ENCODE measurements around the gene METTL27.

The METTL27 gene

DNA sequence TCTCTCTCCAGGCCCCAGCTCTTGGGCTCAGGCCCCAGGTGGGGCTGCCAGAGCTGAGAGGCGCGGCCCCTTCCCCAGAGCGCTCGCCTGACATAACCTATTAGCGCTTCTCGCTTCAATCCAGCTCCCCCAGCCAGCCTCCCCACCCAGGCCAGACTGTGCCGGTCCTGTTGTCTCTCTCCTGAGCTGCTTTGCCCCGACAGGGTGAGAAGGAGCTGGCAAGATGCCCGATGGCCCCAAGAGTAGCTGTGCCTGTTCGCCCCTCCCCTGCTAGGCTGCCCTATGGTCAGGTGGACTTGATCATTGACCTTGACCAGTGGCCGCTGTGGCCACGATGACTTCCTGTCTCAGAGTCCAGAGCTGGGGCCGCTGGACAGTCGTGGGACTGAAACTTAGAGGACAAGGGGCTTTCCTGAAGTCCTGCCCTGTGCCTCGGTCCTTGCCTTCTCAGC, 27.8 kb upstream of the METTL27 start:
- Histone ChIP-seq H3K27ac (replicated peaks) (no peak overlapping the region), H3K4me3 (replicated peaks; ENCODE audit: insufficient read depth, low read length) (no peak overlapping the region), H3K27me3 (ENCODE audit: insufficient read depth, poor library complexity, severe bottlenecking) (no peaks in the 10 kb centered on the region)
- TF ChIP-seq, protein P1, sequence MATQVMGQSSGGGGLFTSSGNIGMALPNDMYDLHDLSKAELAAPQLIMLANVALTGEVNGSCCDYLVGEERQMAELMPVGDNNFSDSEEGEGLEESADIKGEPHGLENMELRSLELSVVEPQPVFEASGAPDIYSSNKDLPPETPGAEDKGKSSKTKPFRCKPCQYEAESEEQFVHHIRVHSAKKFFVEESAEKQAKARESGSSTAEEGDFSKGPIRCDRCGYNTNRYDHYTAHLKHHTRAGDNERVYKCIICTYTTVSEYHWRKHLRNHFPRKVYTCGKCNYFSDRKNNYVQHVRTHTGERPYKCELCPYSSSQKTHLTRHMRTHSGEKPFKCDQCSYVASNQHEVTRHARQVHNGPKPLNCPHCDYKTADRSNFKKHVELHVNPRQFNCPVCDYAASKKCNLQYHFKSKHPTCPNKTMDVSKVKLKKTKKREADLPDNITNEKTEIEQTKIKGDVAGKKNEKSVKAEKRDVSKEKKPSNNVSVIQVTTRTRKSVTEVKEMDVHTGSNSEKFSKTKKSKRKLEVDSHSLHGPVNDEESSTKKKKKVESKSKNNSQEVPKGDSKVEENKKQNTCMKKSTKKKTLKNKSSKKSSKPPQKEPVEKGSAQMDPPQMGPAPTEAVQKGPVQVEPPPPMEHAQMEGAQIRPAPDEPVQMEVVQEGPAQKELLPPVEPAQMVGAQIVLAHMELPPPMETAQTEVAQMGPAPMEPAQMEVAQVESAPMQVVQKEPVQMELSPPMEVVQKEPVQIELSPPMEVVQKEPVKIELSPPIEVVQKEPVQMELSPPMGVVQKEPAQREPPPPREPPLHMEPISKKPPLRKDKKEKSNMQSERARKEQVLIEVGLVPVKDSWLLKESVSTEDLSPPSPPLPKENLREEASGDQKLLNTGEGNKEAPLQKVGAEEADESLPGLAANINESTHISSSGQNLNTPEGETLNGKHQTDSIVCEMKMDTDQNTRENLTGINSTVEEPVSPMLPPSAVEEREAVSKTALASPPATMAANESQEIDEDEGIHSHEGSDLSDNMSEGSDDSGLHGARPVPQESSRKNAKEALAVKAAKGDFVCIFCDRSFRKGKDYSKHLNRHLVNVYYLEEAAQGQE (IDR thresholded peaks at IDR 0.05; ENCODE audit: insufficient replicate concordance, low read depth), result no peak
- TF ChIP-seq, protein P2, sequence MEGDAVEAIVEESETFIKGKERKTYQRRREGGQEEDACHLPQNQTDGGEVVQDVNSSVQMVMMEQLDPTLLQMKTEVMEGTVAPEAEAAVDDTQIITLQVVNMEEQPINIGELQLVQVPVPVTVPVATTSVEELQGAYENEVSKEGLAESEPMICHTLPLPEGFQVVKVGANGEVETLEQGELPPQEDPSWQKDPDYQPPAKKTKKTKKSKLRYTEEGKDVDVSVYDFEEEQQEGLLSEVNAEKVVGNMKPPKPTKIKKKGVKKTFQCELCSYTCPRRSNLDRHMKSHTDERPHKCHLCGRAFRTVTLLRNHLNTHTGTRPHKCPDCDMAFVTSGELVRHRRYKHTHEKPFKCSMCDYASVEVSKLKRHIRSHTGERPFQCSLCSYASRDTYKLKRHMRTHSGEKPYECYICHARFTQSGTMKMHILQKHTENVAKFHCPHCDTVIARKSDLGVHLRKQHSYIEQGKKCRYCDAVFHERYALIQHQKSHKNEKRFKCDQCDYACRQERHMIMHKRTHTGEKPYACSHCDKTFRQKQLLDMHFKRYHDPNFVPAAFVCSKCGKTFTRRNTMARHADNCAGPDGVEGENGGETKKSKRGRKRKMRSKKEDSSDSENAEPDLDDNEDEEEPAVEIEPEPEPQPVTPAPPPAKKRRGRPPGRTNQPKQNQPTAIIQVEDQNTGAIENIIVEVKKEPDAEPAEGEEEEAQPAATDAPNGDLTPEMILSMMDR (IDR thresholded peaks at IDR 0.05; ENCODE audit: insufficient read depth, low read length), result no peak
- TF ChIP-seq SPI1 (IDR thresholded peaks at IDR 0.05; ENCODE audit: borderline replicate concordance, low read depth), result no peak
- TF ChIP-seq POLR2AphosphoS5 (IDR thresholded peaks at IDR 0.05; ENCODE audit: low read depth), result no peak
- TF ChIP-seq GABPA (IDR thresholded peaks at IDR 0.05; ENCODE audit: low read depth), result no peak
- no peak for DNase-seq (ENCODE audit: low read depth in 1 of 2, low spot score in 1 of 2)

DNA sequence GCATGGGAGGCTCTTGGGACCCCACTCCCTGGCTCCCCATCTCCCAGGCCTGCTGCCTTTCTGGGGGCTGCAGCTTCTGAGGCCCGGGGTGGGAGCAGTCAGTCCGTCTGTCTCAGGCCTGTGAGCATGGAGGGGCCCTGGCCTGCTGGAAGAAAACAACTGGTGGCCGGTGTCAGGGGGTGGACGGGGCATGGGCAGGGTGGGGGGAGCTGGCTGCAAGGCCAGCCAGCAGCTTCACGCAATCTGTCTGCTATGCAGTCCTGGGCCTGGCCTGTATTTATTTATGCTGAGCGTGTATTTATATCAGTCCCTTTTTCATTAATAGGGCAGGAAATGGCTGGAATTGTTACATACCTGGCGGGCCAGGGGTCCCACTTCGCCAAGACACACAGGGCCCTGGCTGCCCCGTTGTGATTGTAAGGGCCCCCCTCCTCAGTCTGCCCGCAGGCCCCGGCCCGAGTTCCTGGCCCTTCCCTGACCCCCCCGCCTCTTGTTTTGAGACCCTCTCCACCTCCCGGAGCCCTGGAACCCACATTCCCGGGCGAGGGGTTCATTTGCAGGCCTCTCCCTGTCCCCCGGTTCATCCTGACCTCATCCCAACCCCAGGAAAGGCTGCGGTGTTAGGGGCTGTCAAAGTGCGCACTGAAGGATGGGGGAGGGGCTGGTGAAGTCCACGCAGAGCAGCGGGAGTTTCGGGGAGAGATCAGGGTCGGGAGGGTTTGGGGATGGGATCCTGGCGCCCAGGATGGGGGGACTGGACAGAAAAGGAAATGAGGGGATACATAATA, 26.9 kb upstream of the METTL27 start:
- H3K27me3 ChIP-seq (ENCODE audit: insufficient read depth, poor library complexity, severe bottlenecking), result no peaks in the 10 kb centered on the region
- TF ChIP-seq, protein P2 (IDR thresholded peaks at IDR 0.05; ENCODE audit: insufficient read depth, low read length), result no peak
- no peak for TF ChIP-seq GABPA (IDR thresholded peaks at IDR 0.05; ENCODE audit: low read depth)
- TF ChIP-seq, protein P1 (IDR thresholded peaks at IDR 0.05; ENCODE audit: insufficient replicate concordance, low read depth), result no peak
- no peak for TF ChIP-seq SPI1 (IDR thresholded peaks at IDR 0.05; ENCODE audit: borderline replicate concordance, low read depth)
- no peak for TF ChIP-seq POLR2AphosphoS5 (IDR thresholded peaks at IDR 0.05; ENCODE audit: low read depth)
- DNase-seq (ENCODE audit: low read depth in 1 of 2, low spot score in 1 of 2), result no peak
- H3K4me3 ChIP-seq (replicated peaks; ENCODE audit: insufficient read depth, low read length), result no peak overlapping the region
- H3K27ac ChIP-seq (replicated peaks), result no peak overlapping the region

DNA sequence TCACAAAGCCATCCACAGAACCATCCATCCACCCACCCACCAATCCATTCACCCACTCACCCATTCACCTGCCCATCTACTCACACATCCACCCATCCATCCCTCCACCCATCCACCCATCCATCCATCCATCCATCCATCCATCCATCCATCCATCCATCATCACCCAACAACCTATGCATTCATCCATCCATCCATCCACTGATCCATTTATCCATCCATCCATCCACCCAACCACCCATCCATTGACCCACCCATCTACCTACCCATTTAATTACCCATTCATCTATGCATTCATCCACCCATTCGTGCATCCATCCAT, 24.1 kb upstream of the METTL27 start:
- no peak overlapping the region for H3K27ac ChIP-seq (replicated peaks)
- no peak overlapping the region for H3K4me3 ChIP-seq (replicated peaks; ENCODE audit: insufficient read depth, low read length)
- DNase-seq (ENCODE audit: low read depth in 1 of 2, low spot score in 1 of 2), result no peak
- TF ChIP-seq GABPA (IDR thresholded peaks at IDR 0.05; ENCODE audit: low read depth) (no peak), SPI1 (IDR thresholded peaks at IDR 0.05; ENCODE audit: borderline replicate concordance, low read depth) (no peak), POLR2AphosphoS5 (IDR thresholded peaks at IDR 0.05; ENCODE audit: low read depth) (no peak)
- TF ChIP-seq, protein P2 (IDR thresholded peaks at IDR 0.05; ENCODE audit: insufficient read depth, low read length), result no peak
- TF ChIP-seq, protein P1 (IDR thresholded peaks at IDR 0.05; ENCODE audit: insufficient replicate concordance, low read depth), result no peak
- H3K27me3 ChIP-seq (ENCODE audit: insufficient read depth, poor library complexity, severe bottlenecking), result no peaks in the 10 kb centered on the region
